B cell (primary cell): ENCODE measurements around the gene FYN.

Experiments
- CTCF ChIP-seq: fragments of 200-600 bp; IDR thresholded peaks from one replicate; pipeline ENCODE4 v1.8.0; 2022; ENCODE audit warnings: antibody characterized with exemption, mild to moderate bottlenecking
- EZH2 ChIP-seq: IDR thresholded peaks from 2 replicates; pipeline ENCODE4 v1.6.1; 2012; ENCODE audit warnings: borderline replicate concordance, low read depth, mild to moderate bottlenecking, moderate library complexity, low read length; ENCODE audit not compliant: insufficient read depth, poor library complexity, severe bottlenecking

GRCh38 chr6:111745186-111745585 is 128.1 kb downstream of the FYN start:
- TF ChIP-seq CTCF = no peak
- no peak for TF ChIP-seq EZH2
